ENCODE measurements around the gene ATRN.

DNA sequence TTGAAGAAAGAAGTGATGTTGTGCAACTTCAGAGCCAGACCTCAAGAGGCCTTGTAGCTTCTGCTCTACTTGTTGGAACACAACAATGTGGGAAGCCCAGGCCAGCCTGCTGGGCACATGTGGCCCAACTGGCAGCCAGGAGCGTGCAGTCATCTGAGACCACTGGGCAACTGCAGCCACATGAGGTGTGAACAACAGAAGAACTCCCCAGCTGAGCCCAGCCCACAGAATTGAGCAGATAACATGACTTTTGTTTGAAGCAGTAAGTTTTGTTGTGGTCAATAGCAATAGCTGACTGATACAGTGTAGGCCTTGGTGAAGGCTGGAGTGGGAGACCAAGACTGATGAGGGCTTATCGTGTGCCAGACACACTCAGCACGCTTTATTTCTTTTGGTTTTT, 219.6 kb downstream of the ATRN start:
- TF ChIP-seq, protein P1, sequence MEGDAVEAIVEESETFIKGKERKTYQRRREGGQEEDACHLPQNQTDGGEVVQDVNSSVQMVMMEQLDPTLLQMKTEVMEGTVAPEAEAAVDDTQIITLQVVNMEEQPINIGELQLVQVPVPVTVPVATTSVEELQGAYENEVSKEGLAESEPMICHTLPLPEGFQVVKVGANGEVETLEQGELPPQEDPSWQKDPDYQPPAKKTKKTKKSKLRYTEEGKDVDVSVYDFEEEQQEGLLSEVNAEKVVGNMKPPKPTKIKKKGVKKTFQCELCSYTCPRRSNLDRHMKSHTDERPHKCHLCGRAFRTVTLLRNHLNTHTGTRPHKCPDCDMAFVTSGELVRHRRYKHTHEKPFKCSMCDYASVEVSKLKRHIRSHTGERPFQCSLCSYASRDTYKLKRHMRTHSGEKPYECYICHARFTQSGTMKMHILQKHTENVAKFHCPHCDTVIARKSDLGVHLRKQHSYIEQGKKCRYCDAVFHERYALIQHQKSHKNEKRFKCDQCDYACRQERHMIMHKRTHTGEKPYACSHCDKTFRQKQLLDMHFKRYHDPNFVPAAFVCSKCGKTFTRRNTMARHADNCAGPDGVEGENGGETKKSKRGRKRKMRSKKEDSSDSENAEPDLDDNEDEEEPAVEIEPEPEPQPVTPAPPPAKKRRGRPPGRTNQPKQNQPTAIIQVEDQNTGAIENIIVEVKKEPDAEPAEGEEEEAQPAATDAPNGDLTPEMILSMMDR (IDR thresholded peaks at IDR 0.05; ENCODE audit: poor library complexity, severe bottlenecking): no peak
- TF ChIP-seq EZH2 (IDR thresholded peaks at IDR 0.05; ENCODE audit: borderline replicate concordance, insufficient read depth, low read length, poor library complexity, severe bottlenecking) (no peak), EP300 (conservative IDR thresholded peaks at IDR 0.05; ENCODE audit: poor library complexity, severe bottlenecking) (no peak)
